ENCODE results near the gene USP16.
A peak's percentile ranks its signal among the peaks of the same experiment; 100 is the strongest.

USP16 gene

DNA sequence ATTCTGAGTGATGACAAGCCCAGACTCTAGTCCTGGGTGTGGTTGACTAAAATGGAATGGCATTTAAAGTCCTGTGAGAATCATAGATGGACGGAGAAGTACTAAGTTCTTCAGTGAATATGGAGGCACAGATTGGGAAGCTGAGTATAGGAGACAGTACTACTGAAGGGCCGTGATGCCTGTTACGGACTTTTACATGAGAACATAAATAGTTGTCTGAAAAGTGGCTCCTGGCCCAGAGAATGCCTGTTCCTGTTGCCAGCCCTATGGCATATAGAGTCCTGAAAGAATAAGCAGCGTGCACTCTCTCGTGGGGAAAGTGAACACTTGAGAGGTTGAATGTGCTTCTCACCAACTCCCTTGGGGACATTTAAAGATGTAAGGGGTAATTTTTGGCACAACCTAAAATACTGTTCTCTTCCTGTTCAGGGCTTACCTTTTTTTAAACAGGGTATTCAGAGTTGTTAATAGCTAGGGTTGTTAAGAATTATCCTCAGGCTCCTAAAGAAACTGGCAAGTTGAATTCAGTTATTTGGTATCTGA is 28.6 kb downstream of the USP16 start:
- no peak for DNase-seq (ENCODE audit: low read depth in 1 of 2, low spot score in 1 of 2)
- H3K4me3 ChIP-seq (replicated peaks; ENCODE audit: insufficient read depth, low read length), result no peak overlapping the region
- no peak overlapping the region for H3K27ac ChIP-seq (replicated peaks)
- 0 out of 2 replicates have a peak, but pooled peaks have one; percentile 27 for TF ChIP-seq POLR2AphosphoS5 (IDR thresholded peaks at IDR 0.05; ENCODE audit: low read depth)
- TF ChIP-seq, protein P1, sequence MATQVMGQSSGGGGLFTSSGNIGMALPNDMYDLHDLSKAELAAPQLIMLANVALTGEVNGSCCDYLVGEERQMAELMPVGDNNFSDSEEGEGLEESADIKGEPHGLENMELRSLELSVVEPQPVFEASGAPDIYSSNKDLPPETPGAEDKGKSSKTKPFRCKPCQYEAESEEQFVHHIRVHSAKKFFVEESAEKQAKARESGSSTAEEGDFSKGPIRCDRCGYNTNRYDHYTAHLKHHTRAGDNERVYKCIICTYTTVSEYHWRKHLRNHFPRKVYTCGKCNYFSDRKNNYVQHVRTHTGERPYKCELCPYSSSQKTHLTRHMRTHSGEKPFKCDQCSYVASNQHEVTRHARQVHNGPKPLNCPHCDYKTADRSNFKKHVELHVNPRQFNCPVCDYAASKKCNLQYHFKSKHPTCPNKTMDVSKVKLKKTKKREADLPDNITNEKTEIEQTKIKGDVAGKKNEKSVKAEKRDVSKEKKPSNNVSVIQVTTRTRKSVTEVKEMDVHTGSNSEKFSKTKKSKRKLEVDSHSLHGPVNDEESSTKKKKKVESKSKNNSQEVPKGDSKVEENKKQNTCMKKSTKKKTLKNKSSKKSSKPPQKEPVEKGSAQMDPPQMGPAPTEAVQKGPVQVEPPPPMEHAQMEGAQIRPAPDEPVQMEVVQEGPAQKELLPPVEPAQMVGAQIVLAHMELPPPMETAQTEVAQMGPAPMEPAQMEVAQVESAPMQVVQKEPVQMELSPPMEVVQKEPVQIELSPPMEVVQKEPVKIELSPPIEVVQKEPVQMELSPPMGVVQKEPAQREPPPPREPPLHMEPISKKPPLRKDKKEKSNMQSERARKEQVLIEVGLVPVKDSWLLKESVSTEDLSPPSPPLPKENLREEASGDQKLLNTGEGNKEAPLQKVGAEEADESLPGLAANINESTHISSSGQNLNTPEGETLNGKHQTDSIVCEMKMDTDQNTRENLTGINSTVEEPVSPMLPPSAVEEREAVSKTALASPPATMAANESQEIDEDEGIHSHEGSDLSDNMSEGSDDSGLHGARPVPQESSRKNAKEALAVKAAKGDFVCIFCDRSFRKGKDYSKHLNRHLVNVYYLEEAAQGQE (IDR thresholded peaks at IDR 0.05; ENCODE audit: insufficient replicate concordance, low read depth), result no peak
- TF ChIP-seq SPI1 (IDR thresholded peaks at IDR 0.05; ENCODE audit: borderline replicate concordance, low read depth), result no peak
- no peaks in the 10 kb centered on the region for H3K27me3 ChIP-seq (ENCODE audit: insufficient read depth, poor library complexity, severe bottlenecking)

- H3K27ac ChIP-seq (replicated peaks), result no peak overlapping the region
- DNase-seq (ENCODE audit: low read depth in 1 of 2, low spot score in 1 of 2), result no peak
Measured at GRCh38 chr21:29053656-29054055, 29.2 kb downstream of the USP16 start.

GRCh38 chr21:29055080-29055479 is 30.6 kb downstream of the USP16 start:
- Histone ChIP-seq H3K4me3 (replicated peaks; ENCODE audit: insufficient read depth, low read length) (no peak overlapping the region), H3K27me3 (ENCODE audit: insufficient read depth, poor library complexity, severe bottlenecking) (no peaks in the 10 kb centered on the region), H3K27ac (replicated peaks) (no peak overlapping the region)
- peak; percentile 23; the same call in 1 of the 2 replicates for TF ChIP-seq POLR2AphosphoS5 (IDR thresholded peaks at IDR 0.05; ENCODE audit: low read depth)
- no peak for TF ChIP-seq SPI1 (IDR thresholded peaks at IDR 0.05; ENCODE audit: borderline replicate concordance, low read depth)
- DNase-seq (ENCODE audit: low read depth in 1 of 2, low spot score in 1 of 2), result no peak

More at GRCh38 chr21:29053656-29054055, 29.2 kb downstream of the USP16 start:
- TF ChIP-seq, protein P1 (IDR thresholded peaks at IDR 0.05; ENCODE audit: insufficient replicate concordance, low read depth), result no peak
- TF ChIP-seq GABPA (IDR thresholded peaks at IDR 0.05; ENCODE audit: low read depth) (no peak), SPI1 (IDR thresholded peaks at IDR 0.05; ENCODE audit: borderline replicate concordance, low read depth) (no peak), POLR2AphosphoS5 (IDR thresholded peaks at IDR 0.05; ENCODE audit: low read depth) (no peak)
- TF ChIP-seq, protein P2, sequence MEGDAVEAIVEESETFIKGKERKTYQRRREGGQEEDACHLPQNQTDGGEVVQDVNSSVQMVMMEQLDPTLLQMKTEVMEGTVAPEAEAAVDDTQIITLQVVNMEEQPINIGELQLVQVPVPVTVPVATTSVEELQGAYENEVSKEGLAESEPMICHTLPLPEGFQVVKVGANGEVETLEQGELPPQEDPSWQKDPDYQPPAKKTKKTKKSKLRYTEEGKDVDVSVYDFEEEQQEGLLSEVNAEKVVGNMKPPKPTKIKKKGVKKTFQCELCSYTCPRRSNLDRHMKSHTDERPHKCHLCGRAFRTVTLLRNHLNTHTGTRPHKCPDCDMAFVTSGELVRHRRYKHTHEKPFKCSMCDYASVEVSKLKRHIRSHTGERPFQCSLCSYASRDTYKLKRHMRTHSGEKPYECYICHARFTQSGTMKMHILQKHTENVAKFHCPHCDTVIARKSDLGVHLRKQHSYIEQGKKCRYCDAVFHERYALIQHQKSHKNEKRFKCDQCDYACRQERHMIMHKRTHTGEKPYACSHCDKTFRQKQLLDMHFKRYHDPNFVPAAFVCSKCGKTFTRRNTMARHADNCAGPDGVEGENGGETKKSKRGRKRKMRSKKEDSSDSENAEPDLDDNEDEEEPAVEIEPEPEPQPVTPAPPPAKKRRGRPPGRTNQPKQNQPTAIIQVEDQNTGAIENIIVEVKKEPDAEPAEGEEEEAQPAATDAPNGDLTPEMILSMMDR (IDR thresholded peaks at IDR 0.05; ENCODE audit: insufficient read depth, low read length), result no peak
- Histone ChIP-seq H3K4me3 (replicated peaks; ENCODE audit: insufficient read depth, low read length) (no peak overlapping the region), H3K27me3 (ENCODE audit: insufficient read depth, poor library complexity, severe bottlenecking) (no peaks in the 10 kb centered on the region)

- Histone ChIP-seq H3K4me3 (replicated peaks; ENCODE audit: insufficient read depth, low read length) (no peak overlapping the region), H3K27me3 (ENCODE audit: insufficient read depth, poor library complexity, severe bottlenecking) (no peaks in the 10 kb centered on the region), H3K27ac (replicated peaks) (no peak overlapping the region)
- no peak for TF ChIP-seq SPI1 (IDR thresholded peaks at IDR 0.05; ENCODE audit: borderline replicate concordance, low read depth)
- no peak for TF ChIP-seq POLR2AphosphoS5 (IDR thresholded peaks at IDR 0.05; ENCODE audit: low read depth)
- TF ChIP-seq GABPA (IDR thresholded peaks at IDR 0.05; ENCODE audit: low read depth), result no peak
- TF ChIP-seq, protein P2 (IDR thresholded peaks at IDR 0.05; ENCODE audit: insufficient read depth, low read length), result no peak
- TF ChIP-seq, protein P1 (IDR thresholded peaks at IDR 0.05; ENCODE audit: insufficient replicate concordance, low read depth), result no peak
- no peak for DNase-seq (ENCODE audit: low read depth in 1 of 2, low spot score in 1 of 2)
Measured at GRCh38 chr21:29056005-29056404, 31.5 kb downstream of the USP16 start.

Data from HL-60 (cell line).